SW 1271 (cell line): ENCODE measurements around the gene INSYN2A.

Experiments used
- DNase-seq, 2 experiments: peaks; one replicate each; lab custom pipeline; 2025; lab: John Stamatoyannopoulos, UW

Gene INSYN2A

GRCh38 chr10:127151981-127152699 is 44.3 kb downstream of the INSYN2A start:
- DNase-seq, result no peak

GRCh38 chr10:127151541-127151940 is 44.9 kb downstream of the INSYN2A start:
- no peak for DNase-seq

- no peak for DNase-seq
These were observed 46.3 kb downstream of the INSYN2A start for GRCh38 chr10:127150136-127150535.

- DNase-seq, result no peak
These were observed 46.8 kb downstream of the INSYN2A start for GRCh38 chr10:127149501-127150081.

- peak in 1 of 2 experiments; percentile 60 for DNase-seq
These were observed 47.5 kb downstream of the INSYN2A start for GRCh38 chr10:127148933-127149220.

GRCh38 chr10:127148066-127148932 is 48.1 kb downstream of the INSYN2A start:
- DNase-seq, result peak; percentile 26 to 81

GRCh38 chr10:127146661-127147060 is 49.7 kb downstream of the INSYN2A start:
- no peak for DNase-seq
